GM18507 (cell line): ENCODE results near the gene KRT6C.

Experiments
- DNase-seq: peaks from one replicate; pipeline ENCODE4 v3.0.0; 2011; ENCODE audit warnings: low read depth; ENCODE audit not compliant: insufficient read length; ENCODE audit errors: extremely low spot score
- FAIRE-seq: peaks from 2 replicates; lab custom pipeline; 2011; peaks lifted over from hg19 to GRCh38; lab: Jason Lieb, UNC

KRT6C gene

DNA sequence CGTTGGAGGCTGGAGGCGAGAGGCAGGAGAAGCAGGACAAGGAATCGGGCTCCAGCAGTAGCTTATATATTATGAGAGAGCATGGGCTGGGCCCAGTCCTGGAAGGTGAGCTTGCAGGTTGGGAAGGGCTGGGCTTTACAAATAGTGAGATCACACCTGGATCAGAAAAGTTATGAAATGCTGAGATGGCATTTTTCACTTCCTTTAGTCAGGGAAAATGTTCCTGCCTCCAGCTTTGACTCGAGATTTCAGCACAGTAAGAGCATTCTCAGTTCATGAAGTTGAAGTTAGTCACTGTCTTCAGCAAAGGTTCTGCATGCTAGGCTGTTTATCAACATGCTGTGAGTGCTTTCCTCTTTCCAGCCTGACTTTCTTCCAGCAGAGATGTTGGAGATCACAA is at the start of gene KRT6C:
Gene KRT6C (minus strand): TSS at position 38 of the 400 bp plus-strand sequence. CDS start 68 bp downstream, outside the sequence.
- DNase-seq = no peak
- FAIRE-seq = no peak

DNA sequence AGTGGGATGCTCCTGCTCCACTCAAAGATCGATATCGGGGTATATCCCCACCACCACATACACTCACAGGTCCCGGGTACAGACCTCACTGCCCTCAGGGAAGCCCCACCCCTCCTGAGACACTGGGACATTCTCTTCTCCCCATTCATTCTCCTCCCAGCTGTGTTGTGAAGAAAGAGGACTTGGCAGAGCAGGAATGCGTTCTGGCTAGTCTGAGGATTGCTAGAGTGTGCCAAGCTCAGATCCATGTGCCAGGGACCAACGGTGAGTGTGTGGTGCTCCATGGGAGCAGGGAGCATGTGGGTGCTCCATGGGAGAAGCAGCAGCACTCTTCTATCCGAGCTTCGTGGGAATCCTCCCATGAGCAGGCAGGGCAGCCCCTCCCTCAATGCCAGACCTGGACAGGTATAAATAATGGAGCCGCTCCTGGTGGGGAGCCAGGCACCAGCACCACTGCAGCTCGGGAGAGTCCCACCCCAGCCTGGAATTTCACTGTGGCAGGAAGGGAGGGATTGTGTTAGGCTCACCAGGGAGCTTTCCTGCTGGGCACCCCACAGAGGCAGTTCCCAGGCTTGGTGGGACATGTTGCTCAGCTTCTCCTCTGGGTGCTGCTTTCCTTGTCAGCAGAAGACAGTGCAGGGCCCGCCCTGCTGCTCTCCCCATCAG is 48.9 kb upstream of the KRT6C start:
- no peak for FAIRE-seq

DNA sequence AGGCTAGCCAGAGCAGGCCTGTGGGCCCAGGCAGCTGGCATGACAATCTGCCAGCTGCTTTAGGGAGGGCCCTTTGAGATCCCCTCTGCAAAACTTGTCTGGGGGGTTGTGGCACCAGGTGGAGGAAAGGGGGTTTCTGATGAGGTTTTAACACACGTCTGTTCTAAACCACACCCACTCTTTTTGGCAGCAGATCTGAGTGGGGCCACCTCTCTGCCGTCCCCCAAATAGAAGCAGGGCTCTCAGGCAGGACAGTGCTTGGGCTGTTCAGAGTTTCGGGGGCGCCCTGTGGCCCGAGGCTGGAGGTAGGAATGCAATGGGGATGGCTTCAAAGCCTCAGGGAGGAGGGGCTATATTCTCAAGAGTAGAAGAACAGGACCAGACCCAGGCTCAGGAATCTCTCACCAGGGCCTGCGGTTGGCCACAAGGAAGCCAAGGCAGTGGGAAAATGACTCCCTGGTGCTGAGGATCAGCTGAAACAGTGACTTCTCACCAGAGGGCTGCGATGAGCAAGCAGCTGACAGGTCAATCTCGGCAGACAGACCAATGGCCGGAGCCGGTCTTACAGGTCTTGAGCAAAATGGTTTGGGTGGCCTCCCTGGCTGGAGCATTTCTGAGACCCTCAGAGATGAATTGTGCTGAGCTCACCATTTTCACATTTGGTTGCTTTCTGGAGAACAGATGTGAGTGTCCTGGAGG is 48.1 kb upstream of the KRT6C start:
- DNase-seq (no peak), FAIRE-seq (no peak)

More for the DNA sequence above, 48.9 kb upstream of the KRT6C start:
- no peak for DNase-seq

DNA sequence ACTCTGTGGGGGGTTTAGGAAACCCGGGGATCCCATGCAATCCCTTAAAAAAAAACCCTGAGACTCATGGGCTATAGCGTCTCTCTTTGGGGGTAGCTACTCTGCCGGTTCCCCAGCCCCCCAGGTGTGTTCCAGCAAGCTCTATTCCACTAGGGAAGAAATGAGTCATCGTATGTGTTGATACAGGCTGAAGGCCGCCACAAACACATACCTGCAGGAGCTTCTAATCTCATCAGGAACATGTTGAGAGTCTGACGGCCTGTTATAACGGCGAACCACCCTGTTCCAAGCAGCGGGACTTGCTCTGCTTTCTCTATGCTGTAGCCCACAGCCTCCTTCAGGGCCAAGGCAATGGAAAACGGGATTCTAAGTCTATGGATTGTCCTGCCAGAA is 47.6 kb upstream of the KRT6C start:
- no peak for DNase-seq
- no peak for FAIRE-seq

DNA sequence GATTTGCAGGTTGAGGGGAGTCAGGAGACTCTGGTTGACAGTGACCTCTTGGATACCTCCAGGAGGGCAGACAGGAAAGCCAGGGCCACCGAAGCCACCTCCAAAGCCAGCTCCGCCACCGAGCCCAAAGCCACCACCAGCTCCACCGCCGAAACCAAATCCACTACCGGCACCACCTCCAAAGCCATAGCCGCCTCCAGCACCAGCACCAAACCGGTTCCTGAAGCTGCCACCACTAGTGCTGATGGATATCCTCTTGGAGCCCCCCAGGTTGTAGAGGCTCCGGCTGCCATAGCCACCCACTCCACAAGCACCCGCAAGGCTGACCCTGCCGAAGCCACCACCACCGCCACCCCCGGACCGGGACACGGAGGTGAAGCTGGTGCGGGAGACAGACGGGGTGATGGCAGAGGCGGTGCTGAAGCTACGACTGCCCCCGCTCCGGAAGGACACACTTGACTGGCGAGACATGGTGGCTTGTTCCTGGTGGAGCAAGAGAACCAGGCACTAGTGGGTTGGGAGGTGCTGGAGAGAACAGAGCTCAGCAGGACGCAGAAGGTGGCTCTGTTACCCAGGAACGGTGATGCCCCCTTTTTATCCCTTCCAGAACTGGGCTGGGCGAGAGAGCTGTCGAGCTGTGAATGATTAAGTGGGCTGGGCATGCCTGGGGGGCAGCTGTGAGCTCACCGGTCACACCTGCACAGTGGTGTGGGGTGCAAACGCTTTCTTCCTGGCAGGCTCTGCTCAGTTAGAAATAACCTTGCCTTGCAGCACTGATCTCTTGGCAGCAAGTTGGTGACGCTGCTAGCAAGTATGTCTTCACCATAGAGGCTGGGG is 46.4 kb upstream of the KRT6C start, which contains the start of gene KRT5:
Gene KRT5 (minus strand): TSS at position 569 of the 837 bp plus-strand sequence. CDS start 98 bp downstream, at position 471.
- no peak for FAIRE-seq
- DNase-seq = no peak

DNA sequence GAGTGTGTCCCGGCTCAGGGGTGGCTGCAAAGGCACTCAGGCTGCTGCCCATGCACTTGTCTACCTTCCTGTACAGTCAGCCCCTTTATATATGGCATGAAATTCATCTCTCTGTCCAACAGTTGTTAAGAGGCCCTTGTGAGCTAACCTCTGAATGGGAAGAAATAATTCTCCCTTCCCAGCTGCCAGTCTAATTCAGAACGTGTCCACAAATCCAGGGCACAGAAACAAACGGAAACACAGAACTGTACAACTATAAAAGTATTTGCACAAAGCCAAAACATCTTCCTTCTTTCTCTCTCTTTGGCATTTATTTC is 45.7 kb upstream of the KRT6C start:
- DNase-seq = no peak
- FAIRE-seq = no peak

DNA sequence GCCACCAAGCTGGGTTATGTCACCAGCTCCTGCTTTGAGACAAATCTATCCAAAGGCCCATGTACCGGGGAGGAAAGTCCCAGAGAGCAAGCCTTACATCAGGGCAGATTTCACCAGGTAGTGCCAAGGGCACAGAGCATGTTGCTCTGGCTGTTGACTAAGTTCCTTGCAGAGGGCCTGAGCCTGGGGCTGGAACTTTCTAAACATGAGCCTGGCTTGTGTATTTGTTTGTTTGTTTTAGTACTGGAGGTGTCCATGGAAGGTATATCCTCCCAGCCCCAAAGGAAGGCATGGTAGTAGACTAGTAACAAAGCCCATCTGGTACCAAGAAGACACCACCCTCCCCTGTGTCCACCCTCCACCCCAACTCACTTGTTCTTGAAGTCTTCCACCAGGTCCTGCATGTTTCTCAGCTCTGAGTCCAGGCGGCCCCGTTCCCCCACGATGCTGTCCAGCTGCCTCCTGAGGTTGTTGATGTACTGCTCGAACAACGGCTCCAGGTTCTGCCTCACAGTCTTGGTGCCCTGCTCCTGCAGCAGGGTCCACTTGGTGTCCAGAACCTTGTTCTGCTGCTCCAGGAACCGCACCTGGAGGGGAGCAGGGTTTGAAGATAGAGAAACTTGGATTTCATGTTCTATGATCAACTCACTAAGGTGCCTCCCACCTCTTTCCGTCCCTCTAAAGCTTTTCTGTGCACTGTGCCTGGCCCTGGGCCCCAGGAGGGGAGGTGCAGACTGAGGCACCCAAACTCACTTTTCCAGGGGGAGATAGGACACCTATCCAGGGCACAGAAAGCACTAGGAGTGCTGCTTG is 45.2 kb upstream of the KRT6C start:
- no peak for FAIRE-seq
- DNase-seq = no peak

DNA sequence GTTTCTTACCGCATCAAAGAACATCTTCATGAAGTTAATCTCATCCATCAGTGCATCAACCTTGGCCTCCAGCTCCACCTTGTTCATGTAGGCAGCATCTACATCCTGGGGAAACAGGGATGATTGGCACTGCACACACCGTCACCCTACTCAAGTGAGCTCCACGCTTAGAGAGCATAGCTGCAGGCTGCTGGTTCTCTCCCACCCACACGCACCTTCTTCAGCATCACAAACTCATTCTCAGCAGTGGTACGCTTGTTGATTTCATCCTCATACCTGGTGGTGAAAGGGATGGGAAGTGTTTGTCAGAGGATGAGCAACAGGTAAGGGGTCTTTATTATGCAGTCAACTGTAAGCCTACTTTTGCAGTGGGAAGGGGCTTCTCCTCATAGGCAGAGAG is 44.3 kb upstream of the KRT6C start:
- no peak for FAIRE-seq

DNA sequence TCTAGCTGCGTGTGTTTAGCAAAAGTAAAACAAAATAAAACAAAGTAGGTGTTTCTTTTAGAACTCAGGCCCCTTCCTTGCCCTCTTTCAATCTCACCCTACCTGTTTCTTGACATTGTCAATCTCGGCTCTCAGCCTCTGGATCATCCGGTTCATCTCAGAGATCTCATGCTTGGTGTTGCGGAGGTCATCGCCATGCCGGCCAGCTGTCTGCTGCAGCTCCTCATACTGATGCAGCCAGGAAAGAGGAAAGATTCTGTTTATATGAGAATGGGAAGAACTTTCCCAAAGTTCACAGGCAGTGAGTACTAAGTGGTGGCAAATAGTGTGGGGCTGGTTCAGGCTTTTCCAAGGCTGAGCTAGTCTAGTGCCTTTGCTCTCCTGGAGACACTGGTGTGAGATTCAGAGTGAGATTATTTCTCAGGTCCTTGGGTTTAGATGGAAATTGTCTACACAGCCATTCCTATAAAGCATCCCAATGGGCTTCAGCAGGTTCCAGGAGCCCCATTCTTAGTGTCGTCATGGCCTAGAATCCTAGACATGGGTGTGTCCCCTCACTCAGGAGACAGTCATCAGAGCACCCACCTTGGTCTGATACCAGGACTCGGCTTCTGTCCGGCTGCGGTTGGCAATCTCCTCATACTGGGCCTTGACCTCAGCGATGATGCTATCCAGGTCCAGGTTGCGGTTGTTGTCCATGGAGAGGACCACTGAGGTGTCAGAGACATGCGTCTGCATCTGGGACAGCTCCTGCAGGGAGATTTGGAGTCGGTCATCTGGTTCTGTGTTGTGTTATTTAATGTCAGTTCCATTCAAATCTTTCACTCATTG is 43.6 kb upstream of the KRT6C start:
- no peak for DNase-seq
- FAIRE-seq = no peak

More for the DNA sequence above, 44.3 kb upstream of the KRT6C start:
- DNase-seq = no peak

DNA sequence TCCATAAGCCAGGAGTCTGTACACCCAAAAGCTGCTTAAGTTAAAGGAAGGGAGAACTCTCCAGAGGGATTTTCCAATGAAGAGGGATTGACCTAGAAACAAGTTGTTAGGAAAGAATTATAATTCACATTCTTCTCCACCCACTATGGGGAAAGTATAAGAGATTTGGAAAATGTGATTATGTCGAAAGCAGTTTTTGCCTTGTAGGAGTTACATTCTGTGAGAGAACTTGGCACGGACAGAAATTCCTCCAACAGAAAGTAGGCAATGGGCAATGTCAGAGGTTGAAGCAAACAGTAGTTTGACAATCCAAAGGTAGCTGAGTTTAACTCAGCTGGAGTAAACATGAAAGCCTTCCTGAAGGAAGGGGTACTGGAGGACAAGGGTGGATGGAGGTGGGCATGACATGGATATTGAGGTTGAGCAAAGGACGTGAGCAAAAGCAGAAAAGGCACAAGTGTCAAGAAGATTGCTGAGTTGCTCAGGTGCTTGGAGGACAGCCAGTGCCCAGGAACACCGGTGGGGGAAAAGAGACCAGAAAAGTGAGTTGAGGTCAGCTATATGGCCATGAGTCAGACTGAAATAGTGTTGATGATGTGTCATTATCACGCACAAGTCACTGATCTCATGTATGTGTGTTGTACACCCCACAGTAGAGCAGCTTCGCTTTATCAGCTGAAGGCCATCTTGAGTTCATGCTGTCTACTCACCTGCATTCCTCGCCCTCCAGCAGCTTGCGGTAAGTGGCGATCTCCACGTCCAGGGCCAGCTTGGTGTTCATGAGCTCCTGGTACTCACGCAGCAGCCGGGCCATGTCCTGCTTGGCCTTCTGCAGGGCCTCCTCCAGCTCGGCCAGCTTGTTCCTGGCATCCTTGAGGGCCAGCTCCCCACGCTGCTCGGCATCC is 42.6 kb upstream of the KRT6C start:
- no peak for FAIRE-seq
- DNase-seq = no peak

DNA sequence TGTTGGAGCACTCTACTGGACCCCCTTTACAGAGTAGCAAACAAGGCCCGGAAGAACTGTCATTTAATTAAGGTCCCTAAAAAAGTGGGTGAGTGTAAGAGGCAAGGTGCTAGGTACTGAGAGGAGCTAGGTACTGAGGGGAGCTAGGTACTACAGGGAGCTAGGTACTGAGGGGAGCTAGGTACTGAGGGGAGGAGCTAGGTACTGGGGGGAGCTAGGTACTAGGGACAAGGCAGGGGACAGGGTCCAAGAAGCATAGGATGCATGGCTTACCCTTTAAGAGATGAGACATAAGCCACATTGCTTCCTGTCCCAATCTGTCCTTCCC is 41.7 kb upstream of the KRT6C start:
- no peak for FAIRE-seq
- no peak for DNase-seq

DNA sequence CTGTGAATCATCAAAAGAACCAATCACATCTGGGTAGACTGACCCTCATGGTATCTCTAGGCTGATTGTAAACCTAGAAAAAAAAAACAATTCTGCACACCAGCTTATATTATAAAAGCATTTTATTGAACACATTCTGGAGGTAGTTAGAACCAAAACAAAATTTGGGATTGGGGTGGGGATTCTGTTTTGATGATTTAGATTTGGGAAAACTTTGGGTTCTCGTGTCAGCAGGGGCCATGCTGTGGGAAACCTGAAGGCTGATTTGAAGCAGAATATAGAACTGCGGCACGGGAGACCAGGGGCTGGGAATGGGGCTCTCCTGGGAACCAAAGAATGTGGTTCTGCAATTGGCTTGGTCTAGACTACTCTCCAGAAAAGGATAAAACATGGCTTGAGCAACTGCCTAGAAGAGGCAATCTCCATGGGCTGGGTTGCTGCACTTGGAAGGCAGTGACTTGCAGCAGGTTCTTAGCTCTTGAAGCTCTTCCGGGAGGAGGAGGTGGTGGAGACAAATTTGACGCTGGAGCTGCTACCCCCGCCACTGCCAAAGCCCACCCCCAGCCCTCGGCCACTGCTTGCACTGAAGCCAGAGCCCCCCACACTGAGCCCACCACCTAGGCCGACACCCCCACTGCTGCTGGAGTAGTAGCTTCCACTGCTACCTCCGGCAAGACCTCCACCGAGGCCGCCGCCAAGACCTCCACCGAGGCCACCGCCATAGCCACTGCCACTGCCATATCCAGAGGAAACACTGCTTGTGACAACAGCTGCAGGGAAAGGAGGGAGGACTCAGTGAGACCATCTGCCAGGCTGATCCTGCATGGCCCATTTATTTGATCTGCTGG is 41.1 kb upstream of the KRT6C start:
- DNase-seq (no peak), FAIRE-seq (no peak)

DNA sequence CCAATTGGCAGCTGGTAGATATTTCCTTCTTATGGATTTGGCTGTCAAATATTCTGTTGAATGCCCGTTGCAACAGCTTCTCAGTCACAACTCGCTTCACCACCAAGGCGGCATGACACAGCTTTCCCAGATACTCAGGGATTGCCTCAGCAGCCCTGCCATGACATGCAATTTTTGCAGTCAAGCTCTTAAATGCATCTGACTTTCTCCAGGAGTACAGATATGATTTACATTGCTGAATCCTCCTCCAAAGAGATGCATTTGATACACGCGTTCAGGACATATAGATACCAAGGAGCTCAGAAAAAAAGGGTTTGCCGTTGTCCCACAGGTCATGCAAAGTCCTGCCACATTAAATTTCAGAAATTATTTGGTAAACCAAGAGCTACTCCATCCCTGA is 40.1 kb upstream of the KRT6C start:
- DNase-seq = no peak
- no peak for FAIRE-seq

DNA sequence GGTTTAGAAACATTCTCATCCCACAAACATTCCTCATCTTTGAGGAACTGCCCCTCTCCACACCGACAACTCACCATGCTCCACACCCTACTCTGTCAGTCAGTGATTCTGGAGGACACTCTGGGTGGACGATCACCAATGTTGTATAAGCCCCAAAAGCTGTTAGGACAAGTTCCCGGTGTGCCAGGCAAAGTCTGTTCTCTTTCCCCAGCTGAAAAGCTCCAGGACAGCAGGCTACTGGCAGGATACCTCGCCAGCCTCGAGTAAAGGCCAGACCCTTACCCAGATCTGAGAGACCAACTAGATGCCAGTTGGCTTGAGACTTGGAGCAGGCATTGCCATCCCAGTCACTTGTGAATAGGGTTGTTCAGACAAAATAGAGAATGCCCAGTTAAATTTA is 34.6 kb upstream of the KRT6C start:
- no peak for DNase-seq
- no peak for FAIRE-seq

DNA sequence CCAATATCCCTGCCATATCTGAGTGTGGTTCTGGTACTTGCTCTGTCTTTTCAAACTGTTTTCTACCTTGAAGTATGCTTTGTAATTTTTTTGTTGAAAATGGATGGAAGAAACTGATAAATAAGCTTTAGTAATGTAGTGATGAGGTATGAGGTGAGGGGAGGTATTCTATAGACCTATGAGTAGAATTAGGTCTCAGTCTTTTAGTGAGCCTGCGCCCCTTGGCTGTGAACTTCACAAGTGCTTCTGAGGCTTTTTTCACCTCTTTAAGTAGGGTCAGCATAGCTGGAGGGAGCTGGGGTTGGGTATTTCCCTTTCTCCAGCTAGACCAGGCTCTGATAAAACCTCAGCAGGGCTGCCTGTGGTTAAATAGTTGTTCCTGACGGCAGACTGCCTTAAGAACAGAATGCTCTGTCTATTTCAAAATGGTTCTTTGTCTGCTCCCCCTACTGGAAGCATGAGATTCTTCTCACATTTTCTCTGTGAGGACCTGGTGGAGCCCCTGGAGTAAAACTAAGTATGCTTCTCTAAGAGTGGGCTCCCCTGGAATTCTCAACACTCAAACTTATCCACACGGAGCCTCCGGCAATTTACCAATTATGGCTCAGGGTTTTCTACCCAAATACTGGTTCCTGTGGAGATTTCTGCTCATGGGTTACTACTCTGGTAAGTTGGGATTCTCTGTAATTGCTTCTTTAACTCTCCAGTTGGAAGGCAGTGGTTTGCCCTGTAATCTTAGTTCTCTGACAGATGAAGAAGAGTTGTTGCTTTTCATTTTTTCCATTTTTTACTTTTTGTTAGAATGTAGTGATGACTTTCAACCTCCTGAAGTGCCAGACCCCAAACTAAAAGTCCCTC is 33.5 kb upstream of the KRT6C start:
- DNase-seq (no peak), FAIRE-seq (peak; percentile 44)

DNA sequence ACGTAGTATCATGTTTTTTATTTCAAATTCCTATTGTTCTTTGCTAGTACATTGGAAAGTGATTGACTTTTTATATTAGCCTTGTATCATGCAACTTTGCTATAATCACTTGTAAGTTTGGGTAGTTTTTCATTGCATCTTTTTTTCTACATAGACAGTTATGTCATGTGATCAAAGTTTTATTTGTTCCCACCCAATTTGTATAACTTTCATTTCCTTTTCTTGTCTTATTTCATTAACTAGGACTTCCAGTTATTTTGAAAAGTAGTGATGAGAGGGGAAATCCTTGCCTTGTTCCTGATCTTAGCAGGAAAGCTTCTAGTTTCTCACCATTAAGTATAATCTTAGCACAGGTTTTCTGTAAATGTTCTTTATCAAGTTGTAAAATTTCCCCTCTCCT is 29.3 kb upstream of the KRT6C start:
- DNase-seq = no peak
- no peak for FAIRE-seq
